C4-2B (cell line): Measurements from ENCODE around the gene NUCB1.

Experiments used
- CTCF ChIP-seq: fragments of 450-650 bp; conservative IDR thresholded peaks from 2 replicates; pipeline ENCODE4 v1.5.1; 2017; ENCODE audit warnings: mild to moderate bottlenecking
- ZFX ChIP-seq: fragments of 450-650 bp; IDR thresholded peaks from 2 replicates; pipeline ENCODE4 v1.6.1; 2017

DNA sequence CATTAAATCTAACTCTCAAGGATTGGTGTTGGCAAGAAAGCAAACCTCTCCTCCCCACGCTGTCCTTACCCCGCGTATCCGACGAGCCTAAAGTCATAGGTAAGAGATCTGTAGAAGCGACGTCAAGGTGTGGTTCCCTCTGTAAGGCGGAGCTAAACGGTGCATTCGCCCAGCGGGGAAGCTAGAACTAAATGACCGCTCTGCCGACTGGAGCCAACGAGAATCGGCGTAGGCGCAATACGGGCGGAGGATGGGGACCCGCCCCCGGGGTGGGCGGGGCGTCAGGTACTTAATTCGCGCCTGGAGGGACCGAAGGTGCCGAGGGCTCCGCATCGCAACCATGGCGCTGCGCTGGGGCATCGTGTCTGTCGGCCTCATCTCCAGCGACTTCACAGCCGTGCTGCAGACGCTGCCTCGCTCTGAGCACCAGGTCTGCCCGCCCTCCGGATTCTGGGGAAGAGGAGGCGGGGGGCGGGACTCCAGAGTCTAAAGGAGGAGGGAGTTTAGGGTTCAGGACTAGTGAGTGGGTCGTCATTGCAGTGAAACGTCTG, 33.3 kb downstream of the NUCB1 start, which contains the start of gene DHDH:
- TF ChIP-seq CTCF (no peak), ZFX (no peak)
